ENCODE results near the gene ZNF546.
A peak's percentile ranks its signal among the peaks of the same experiment; 100 is the strongest.

The ZNF546 gene

DNA sequence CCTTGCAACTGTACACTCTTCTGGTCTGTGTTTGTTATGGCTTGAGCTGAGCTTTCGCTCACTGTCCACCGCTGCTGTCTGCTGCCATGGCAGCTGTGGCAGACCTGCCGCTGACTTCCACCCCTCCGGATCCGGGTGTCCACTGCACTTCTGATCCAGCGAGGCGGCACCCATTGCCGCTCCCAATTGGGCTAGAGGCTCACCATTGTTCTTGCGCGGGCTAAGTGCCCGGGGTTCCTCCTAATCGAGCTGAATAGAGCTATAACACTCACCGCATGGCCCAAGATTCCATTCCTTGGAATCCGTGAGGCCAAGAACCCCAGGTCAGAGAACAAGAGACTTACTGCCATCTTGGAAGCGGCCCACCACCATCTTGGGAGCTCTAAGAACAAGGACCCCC is 28.1 kb upstream of the ZNF546 start:
- H4K8ac ChIP-seq (ENCODE audit: low read depth, low read length): no peak overlapping the region
- no peak overlapping the region for H2BK120ac ChIP-seq (ENCODE audit: low read depth, low read length)
- no peak overlapping the region for H3K9ac ChIP-seq (ENCODE audit: low read length)
- DNase-seq: no peak
- H3K18ac ChIP-seq (ENCODE audit: low read length): no peak overlapping the region
- H4K5ac ChIP-seq (ENCODE audit: low read length): no peak overlapping the region
- no peak overlapping the region for H2AK5ac ChIP-seq (ENCODE audit: low read length)
- H2BK15ac ChIP-seq (replicated peaks; ENCODE audit: low read depth): no peak overlapping the region
- no peak overlapping the region for H3K27ac ChIP-seq (ENCODE audit: low read depth, low read length)
- H3K27me3 ChIP-seq (ENCODE audit: insufficient read depth, low read length, poor library complexity): no peaks in the 10 kb centered on the region
- H3K4me3 ChIP-seq (ENCODE audit: low read length): no peak overlapping the region
- no peak overlapping the region for H3K56ac ChIP-seq (ENCODE audit: low read length)
- no peak overlapping the region for H3K4ac ChIP-seq (ENCODE audit: low read depth, low read length)
- WGBS (ENCODE audit: extremely low coverage, insufficient coverage, low lambda C conversion rate): no CpG with 5 or more reads among the region's 15 CpGs
- no peak overlapping the region for H2BK5ac ChIP-seq (ENCODE audit: low read length)
- no peak overlapping the region for H3K4me2 ChIP-seq (ENCODE audit: low read length)
- H3K4me1 ChIP-seq (ENCODE audit: control insufficient read depth, low read depth, low read length): no peaks in the 10 kb centered on the region
- peaks cover 13% of the 10 kb centered on the region for H3K79me2 ChIP-seq (ENCODE audit: control insufficient read depth, insufficient read depth, low read length)
- peaks cover 8% of the 10 kb centered on the region for H3K79me1 ChIP-seq (ENCODE audit: low read length)
- no peak overlapping the region for H3K23ac ChIP-seq (ENCODE audit: low read length)
- no peaks in the 10 kb centered on the region for H3K36me3 ChIP-seq (ENCODE audit: control insufficient read depth, insufficient read depth, low read length)

- no peak overlapping the region for H3K4ac ChIP-seq (ENCODE audit: low read depth, low read length)
- no peak overlapping the region for H3K27ac ChIP-seq (ENCODE audit: low read depth, low read length)
- no peak overlapping the region for H3K4me3 ChIP-seq (ENCODE audit: low read length)
- no peak overlapping the region for H3K23ac ChIP-seq (ENCODE audit: low read length)
- no peak overlapping the region for H2AK5ac ChIP-seq (ENCODE audit: low read length)
- no peak overlapping the region for H3K4me2 ChIP-seq (ENCODE audit: low read length)
- no peak overlapping the region for H2BK5ac ChIP-seq (ENCODE audit: low read length)
- no peaks in the 10 kb centered on the region for H3K27me3 ChIP-seq (ENCODE audit: insufficient read depth, low read length, poor library complexity)
- H3K56ac ChIP-seq (ENCODE audit: low read length): no peak overlapping the region
- H3K79me2 ChIP-seq (ENCODE audit: control insufficient read depth, insufficient read depth, low read length): peaks cover 13% of the 10 kb centered on the region
- H3K79me1 ChIP-seq (ENCODE audit: low read length): peaks cover 8% of the 10 kb centered on the region
- H3K9ac ChIP-seq (ENCODE audit: low read length): no peak overlapping the region
- no peak overlapping the region for H2BK120ac ChIP-seq (ENCODE audit: low read depth, low read length)
- no peak overlapping the region for H4K8ac ChIP-seq (ENCODE audit: low read depth, low read length)
- no peak overlapping the region for H4K5ac ChIP-seq (ENCODE audit: low read length)
- no CpG with 5 or more reads among the region's 6 CpGs for WGBS (ENCODE audit: extremely low coverage, insufficient coverage, low lambda C conversion rate)
- peaks cover 2% of the 10 kb centered on the region for H3K36me3 ChIP-seq (ENCODE audit: control insufficient read depth, insufficient read depth, low read length)
- no peak for DNase-seq
- no peak overlapping the region for H3K18ac ChIP-seq (ENCODE audit: low read length)
- no peaks in the 10 kb centered on the region for H3K4me1 ChIP-seq (ENCODE audit: control insufficient read depth, low read depth, low read length)
- H2BK15ac ChIP-seq (replicated peaks; ENCODE audit: low read depth): no peak overlapping the region
These were observed 27.6 kb upstream of the ZNF546 start for GRCh38 chr19:39969266-39969665.

DNA sequence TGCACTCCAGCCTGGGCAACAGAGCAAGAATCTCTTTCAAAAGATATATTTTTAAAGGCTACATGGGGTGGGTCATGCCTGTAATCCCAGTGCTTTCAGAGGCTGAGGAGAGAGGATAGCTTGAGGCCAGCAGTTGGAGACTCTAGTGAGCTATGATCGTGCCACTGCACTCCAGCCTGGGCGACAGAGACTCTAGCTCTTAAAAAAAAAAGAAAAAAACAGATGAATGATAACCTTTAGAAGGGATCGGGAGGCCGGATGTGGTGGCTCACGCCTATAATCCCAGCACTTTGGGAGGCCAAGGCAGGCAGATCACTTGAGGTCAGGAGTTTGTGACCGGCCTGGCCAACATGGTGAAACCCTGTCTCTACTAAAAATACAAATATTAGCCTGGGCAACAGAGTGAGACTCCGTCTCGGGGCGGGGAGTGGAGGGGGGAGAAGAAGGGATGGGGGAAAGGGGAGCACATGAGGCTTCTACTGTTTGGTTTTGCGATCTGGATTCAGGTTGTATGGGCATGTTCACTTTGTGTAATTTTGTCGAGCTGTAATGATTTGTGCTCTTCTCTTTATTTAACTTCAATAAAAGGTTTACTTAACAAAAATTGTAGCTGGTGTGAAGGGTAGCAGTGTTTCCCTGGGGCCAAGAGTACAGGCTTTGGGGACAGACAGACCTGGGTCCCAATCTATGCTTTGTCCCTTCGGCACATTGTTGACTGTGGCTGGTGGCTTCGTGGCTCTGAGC is 27.0 kb upstream of the ZNF546 start:
- no CpG with 5 or more reads among the region's 13 CpGs for WGBS (ENCODE audit: extremely low coverage, insufficient coverage, low lambda C conversion rate)
- H4K5ac ChIP-seq (ENCODE audit: low read length): peak overlapping the region; percentile 86
- H3K23ac ChIP-seq (ENCODE audit: low read length): no peak overlapping the region

DNA sequence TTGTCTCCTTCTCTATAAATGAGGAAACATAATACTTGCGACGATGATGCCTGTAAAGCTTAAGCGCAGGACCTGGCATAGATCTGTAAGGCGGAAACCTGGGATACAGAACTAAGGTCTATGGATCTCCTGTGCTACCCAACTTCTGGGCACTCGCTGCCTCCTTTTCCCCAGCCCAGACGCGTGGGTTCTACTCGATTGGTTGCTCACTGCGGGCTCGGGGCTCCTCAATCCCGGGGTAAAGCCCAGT is 26.5 kb upstream of the ZNF546 start:
- Histone ChIP-seq H3K79me1 (ENCODE audit: low read length) (peaks cover 8% of the 10 kb centered on the region), H3K27ac (ENCODE audit: low read depth, low read length) (peak overlapping the region; percentile 7), H3K27me3 (ENCODE audit: insufficient read depth, low read length, poor library complexity) (no peaks in the 10 kb centered on the region)

More for the DNA sequence above, 27.0 kb upstream of the ZNF546 start:
- H3K4me2 ChIP-seq (ENCODE audit: low read length): peak overlapping the region; percentile 64
- peak overlapping the region; percentile 18 for H2AK5ac ChIP-seq (ENCODE audit: low read length)
- H3K9ac ChIP-seq (ENCODE audit: low read length): peak overlapping the region; percentile 81
- no peaks in the 10 kb centered on the region for H3K4me1 ChIP-seq (ENCODE audit: control insufficient read depth, low read depth, low read length)
- H3K27ac ChIP-seq (ENCODE audit: low read depth, low read length): no peak overlapping the region
- no peak for DNase-seq
- peaks cover 7% of the 10 kb centered on the region for H3K36me3 ChIP-seq (ENCODE audit: control insufficient read depth, insufficient read depth, low read length)
- H2BK5ac ChIP-seq (ENCODE audit: low read length): no peak overlapping the region
- peaks cover 8% of the 10 kb centered on the region for H3K79me1 ChIP-seq (ENCODE audit: low read length)
- no peak overlapping the region for H2BK120ac ChIP-seq (ENCODE audit: low read depth, low read length)
- H3K27me3 ChIP-seq (ENCODE audit: insufficient read depth, low read length, poor library complexity): no peaks in the 10 kb centered on the region
- H4K8ac ChIP-seq (ENCODE audit: low read depth, low read length): peak overlapping the region; percentile 65
- H3K18ac ChIP-seq (ENCODE audit: low read length): no peak overlapping the region
- peak overlapping the region; percentile 61 for H3K4me3 ChIP-seq (ENCODE audit: low read length)
- no peak overlapping the region for H3K4ac ChIP-seq (ENCODE audit: low read depth, low read length)
- H3K56ac ChIP-seq (ENCODE audit: low read length): peak overlapping the region; percentile 94
- peaks cover 13% of the 10 kb centered on the region for H3K79me2 ChIP-seq (ENCODE audit: control insufficient read depth, insufficient read depth, low read length)
- H2BK15ac ChIP-seq (replicated peaks; ENCODE audit: low read depth): no peak overlapping the region

GRCh38 chr19:39970675-39971379 is 26.0 kb upstream of the ZNF546 start, which contains the start of gene PSMC4:
Gene PSMC4, plus strand, starts transcription at chr19:39971165. Its CDS starts 38 bp downstream, at chr19:39971203.
- Histone ChIP-seq H2AK5ac (ENCODE audit: low read length) (peak within 1 kb of the TSS; percentile 95), H3K18ac (ENCODE audit: low read length) (peak within 1 kb of the TSS; percentile 78), H3K4me3 (ENCODE audit: low read length) (peak within 1 kb of the TSS; percentile 98), H3K4me1 (ENCODE audit: control insufficient read depth, low read depth, low read length) (no peaks in the 10 kb centered on the region), H3K27ac (ENCODE audit: low read depth, low read length) (peak within 1 kb of the TSS; percentile 7), H2BK120ac (ENCODE audit: low read depth, low read length) (no peak within 1 kb of the TSS), H3K79me2 (ENCODE audit: control insufficient read depth, insufficient read depth, low read length) (peaks cover 13% of the 10 kb centered on the region), H2BK5ac (ENCODE audit: low read length) (no peak within 1 kb of the TSS), H3K79me1 (ENCODE audit: low read length) (peaks cover 8% of the 10 kb centered on the region), H3K27me3 (ENCODE audit: insufficient read depth, low read length, poor library complexity) (no peaks in the 10 kb centered on the region), H3K56ac (ENCODE audit: low read length) (peak within 1 kb of the TSS; percentile 97), H4K5ac (ENCODE audit: low read length) (peak within 1 kb of the TSS; percentile 86), H3K4ac (ENCODE audit: low read depth, low read length) (peak within 1 kb of the TSS; percentile 6), H2BK15ac (replicated peaks; ENCODE audit: low read depth) (no peak within 1 kb of the TSS), H3K9ac (ENCODE audit: low read length) (peak within 1 kb of the TSS; percentile 96), H3K23ac (ENCODE audit: low read length) (peak within 1 kb of the TSS; percentile 24), H3K4me2 (ENCODE audit: low read length) (peak within 1 kb of the TSS; percentile 100), H3K36me3 (ENCODE audit: control insufficient read depth, insufficient read depth, low read length) (peaks cover 7% of the 10 kb centered on the region), H4K8ac (ENCODE audit: low read depth, low read length) (peak within 1 kb of the TSS; percentile 70)
- WGBS (ENCODE audit: extremely low coverage, insufficient coverage, low lambda C conversion rate): no CpG with 5 or more reads among the region's 47 CpGs
- DNase-seq: peak; percentile 100

More for the DNA sequence above, 26.5 kb upstream of the ZNF546 start:
- peaks cover 13% of the 10 kb centered on the region for H3K79me2 ChIP-seq (ENCODE audit: control insufficient read depth, insufficient read depth, low read length)
- peak overlapping the region; percentile 86 for H4K5ac ChIP-seq (ENCODE audit: low read length)
- H3K18ac ChIP-seq (ENCODE audit: low read length): no peak overlapping the region
- no peak overlapping the region for H3K23ac ChIP-seq (ENCODE audit: low read length)
- H2BK120ac ChIP-seq (ENCODE audit: low read depth, low read length): no peak overlapping the region
- peak overlapping the region; percentile 81 for H3K9ac ChIP-seq (ENCODE audit: low read length)
- peak overlapping the region; percentile 18 for H2AK5ac ChIP-seq (ENCODE audit: low read length)
- no peak for DNase-seq
- peak overlapping the region; percentile 61 for H3K4me3 ChIP-seq (ENCODE audit: low read length)
- no peak overlapping the region for H2BK5ac ChIP-seq (ENCODE audit: low read length)
- WGBS (ENCODE audit: extremely low coverage, insufficient coverage, low lambda C conversion rate): no CpG with 5 or more reads among the region's 11 CpGs
- H4K8ac ChIP-seq (ENCODE audit: low read depth, low read length): peak overlapping the region; percentile 65
- no peaks in the 10 kb centered on the region for H3K4me1 ChIP-seq (ENCODE audit: control insufficient read depth, low read depth, low read length)
- H2BK15ac ChIP-seq (replicated peaks; ENCODE audit: low read depth): no peak overlapping the region
- H3K36me3 ChIP-seq (ENCODE audit: control insufficient read depth, insufficient read depth, low read length): peaks cover 7% of the 10 kb centered on the region
- H3K4me2 ChIP-seq (ENCODE audit: low read length): peak overlapping the region; percentile 64
- H3K4ac ChIP-seq (ENCODE audit: low read depth, low read length): no peak overlapping the region
- peak overlapping the region; percentile 94 for H3K56ac ChIP-seq (ENCODE audit: low read length)
